ENCODE results near the gene PCAT7. TPM values are rescaled to one million over a fixed set of nuclear protein-coding genes. Genes with fewer than 3 reads are reported as not detected.

PCAT7 gene
- total and polyA plus RNA-seq, 2 of the 4 experiments (the other 2 are of a cell fraction), result not detected

DNA sequence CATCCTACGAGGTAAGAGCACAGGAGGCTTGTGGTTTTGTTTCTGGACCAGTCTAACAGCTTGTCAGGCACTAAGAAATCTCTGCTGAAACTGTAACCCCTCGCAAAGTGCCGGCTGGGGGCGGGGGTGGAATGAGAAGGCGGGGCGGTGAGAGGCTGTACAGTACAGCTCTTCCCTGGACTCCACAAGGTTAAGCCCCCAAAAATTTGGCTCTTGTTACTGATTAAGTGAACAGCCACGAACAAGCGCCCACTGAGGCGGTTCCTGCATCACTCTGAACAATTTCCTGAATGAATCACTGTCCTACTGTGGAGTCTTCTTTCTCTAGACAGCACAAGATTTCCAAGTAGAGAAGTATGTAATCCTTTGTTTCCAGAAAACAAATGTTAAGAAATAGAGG, 31.9 kb downstream of the PCAT7 start:
- Histone ChIP-seq H3K9ac (ENCODE audit: low read depth, low read length) (no peak overlapping the region), H3K4ac (ENCODE audit: low read depth, low read length) (no peak overlapping the region), H2AK5ac (ENCODE audit: low read depth, low read length) (no peak overlapping the region), H2BK20ac (ENCODE audit: low read depth, low read length) (no peak overlapping the region), H4K8ac (ENCODE audit: low read depth in 2 of 2, low read length in 2 of 2) (no peak overlapping the region), H3K4me3 (ENCODE audit: insufficient read depth, low read depth, low read length) (no peak overlapping the region), H3K23ac (ENCODE audit: low read depth, low read length) (no peak overlapping the region), H3K27me3 (ENCODE audit: control insufficient read depth, insufficient read depth, low read length) (peaks cover 3% of the 10 kb centered on the region; the same call in 1 of the 2 replicates), H3K27ac (ENCODE audit: insufficient read depth, low read length) (no peak overlapping the region), H3K9me1 (ENCODE audit: insufficient read depth, low read length) (no peaks in the 10 kb centered on the region), H3K14ac (replicated peaks; ENCODE audit: low read depth, low read length) (no peak overlapping the region), H3K9me3 (ENCODE audit: control insufficient read depth, insufficient read depth, low read length) (no peaks in the 10 kb centered on the region), H2AFZ (replicated peaks; ENCODE audit: low read length, poor library complexity) (peak overlapping the region; percentile 38), H2BK120ac (ENCODE audit: low read depth, low read length) (no peak overlapping the region), H4K5ac (ENCODE audit: low read depth, low read length) (no peak overlapping the region), H3K56ac (ENCODE audit: extremely low read depth, insufficient read depth, low read length) (no peak overlapping the region), H3K18ac (ENCODE audit: low read depth, low read length) (no peak overlapping the region), H3K36me3 (ENCODE audit: control insufficient read depth, insufficient read depth, low read length) (no peaks in the 10 kb centered on the region), H4K91ac (ENCODE audit: insufficient read depth, low read depth, low read length) (no peak overlapping the region), H3K4me2 (ENCODE audit: low read depth, low read length) (no peak overlapping the region), H3K79me1 (ENCODE audit: low read depth in 1 of 2, low read length in 2 of 2) (no peaks in the 10 kb centered on the region), H2BK5ac (ENCODE audit: low read depth, low read length, poor library complexity, severe bottlenecking) (no peak overlapping the region), H3K4me1 (ENCODE audit: control insufficient read depth, insufficient read depth, low read length) (no peaks in the 10 kb centered on the region), H4K20me1 (ENCODE audit: insufficient read depth, low read length) (no peaks in the 10 kb centered on the region), H2AK9ac (replicated peaks; ENCODE audit: low read depth, low read length, poor library complexity) (no peak overlapping the region), H2BK15ac (ENCODE audit: low read depth, low read length) (no peak overlapping the region)
- no CpG with 5 or more reads among the region's 9 CpGs for WGBS, 2 experiments (ENCODE audit: extremely low coverage in 2 of 2, insufficient read length in 1 of 2)
- intact Hi-C loops (cut with micrococcal nuclease), result no loop called here
- peak; percentile 36 for DNase-seq
- TF ChIP-seq SMC3 (IDR thresholded peaks at IDR 0.05; ENCODE audit: low read depth, low read length) (no peak), POLR2A (IDR thresholded peaks at IDR 0.05; ENCODE audit: low read depth, low read length) (no peak), MAFK (IDR thresholded peaks at IDR 0.05; ENCODE audit: low read depth, low read length) (no peak), RAD21 (IDR thresholded peaks at IDR 0.05; ENCODE audit: low read length) (no peak), FOS (IDR thresholded peaks at IDR 0.05; ENCODE audit: low read depth, low read length) (no peak), BHLHE40 (IDR thresholded peaks at IDR 0.05; ENCODE audit: low read depth, low read length) (no peak), CTCF (conservative IDR thresholded peaks at IDR 0.05; ENCODE audit: low read depth, low read length) (no peak), NFE2L2 (IDR thresholded peaks at IDR 0.05; ENCODE audit: low read depth, low read length) (no peak), MXI1 (IDR thresholded peaks at IDR 0.05; ENCODE audit: borderline replicate concordance, low read depth, low read length) (no peak), USF2 (IDR thresholded peaks at IDR 0.05; ENCODE audit: low read depth, low read length) (no peak), RCOR1 (IDR thresholded peaks at IDR 0.05; ENCODE audit: insufficient replicate concordance, low read length) (no peak), RFX5 (IDR thresholded peaks at IDR 0.05; ENCODE audit: low read depth, low read length) (no peak), CHD1 (IDR thresholded peaks at IDR 0.05; ENCODE audit: low read depth, low read length) (no peak), ELK1 (IDR thresholded peaks at IDR 0.05; ENCODE audit: borderline replicate concordance, low read depth, low read length) (no peak), MAZ (IDR thresholded peaks at IDR 0.05; ENCODE audit: borderline replicate concordance, low read depth, low read length) (no peak), CEBPB (IDR thresholded peaks at IDR 0.05; ENCODE audit: low read depth, low read length) (no peak)
- no TSS peak for BruUV-seq (replicated peaks)
- CTCF ChIA-PET, result no interaction called here
- in situ Hi-C loops (cut with MboI; ENCODE audit: low sequenced_read_pairs), result no loop called here
- POLR2A ChIA-PET (ENCODE audit: unreplicated experiment), result no interaction called here
- dilution Hi-C loops (cut with HindIII; ENCODE audit: low sequenced_read_pairs, unreplicated experiment), result no loop called here
- peak; percentile 32 for ATAC-seq (ENCODE audit: low read depth)

Data from IMR-90 (cell line).